GM21381 (cell line): ENCODE results near the gene GNG7.
"Not testable (repeated sequence)": the region's sequence is repeated elsewhere in the genome, so short reads cannot be mapped to it uniquely, and the experiment has no call there.

Experiments used
- ATAC-seq: cut with Tn5 transposase; IDR thresholded peaks from one replicate; pipeline ENCODE4 v1.9.1; 2021; ENCODE audit warnings: mild to moderate bottlenecking, moderate library complexity; ENCODE audit not compliant: unreplicated experiment

GNG7 gene

DNA sequence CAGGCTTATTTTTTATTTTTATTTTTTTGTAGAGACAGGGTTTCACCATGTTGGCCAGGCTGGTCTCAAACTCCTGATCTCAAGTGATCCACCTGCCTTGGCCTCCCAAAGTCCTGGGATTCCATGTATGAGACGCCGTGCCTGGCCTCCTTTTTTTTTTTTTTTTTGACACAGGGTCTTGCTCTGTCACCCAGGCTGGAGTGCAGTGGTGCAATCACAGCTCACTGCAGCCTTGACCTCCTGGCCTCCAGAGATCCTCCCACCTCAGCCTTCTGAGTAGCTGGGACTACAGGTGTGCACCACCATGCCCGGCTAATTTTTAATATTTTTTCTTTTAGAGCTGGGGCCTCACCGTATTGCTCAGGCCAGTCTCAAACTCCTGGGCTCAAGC lies 159.4 kb downstream of the GNG7 start:
- not testable (repeated sequence) for ATAC-seq

DNA sequence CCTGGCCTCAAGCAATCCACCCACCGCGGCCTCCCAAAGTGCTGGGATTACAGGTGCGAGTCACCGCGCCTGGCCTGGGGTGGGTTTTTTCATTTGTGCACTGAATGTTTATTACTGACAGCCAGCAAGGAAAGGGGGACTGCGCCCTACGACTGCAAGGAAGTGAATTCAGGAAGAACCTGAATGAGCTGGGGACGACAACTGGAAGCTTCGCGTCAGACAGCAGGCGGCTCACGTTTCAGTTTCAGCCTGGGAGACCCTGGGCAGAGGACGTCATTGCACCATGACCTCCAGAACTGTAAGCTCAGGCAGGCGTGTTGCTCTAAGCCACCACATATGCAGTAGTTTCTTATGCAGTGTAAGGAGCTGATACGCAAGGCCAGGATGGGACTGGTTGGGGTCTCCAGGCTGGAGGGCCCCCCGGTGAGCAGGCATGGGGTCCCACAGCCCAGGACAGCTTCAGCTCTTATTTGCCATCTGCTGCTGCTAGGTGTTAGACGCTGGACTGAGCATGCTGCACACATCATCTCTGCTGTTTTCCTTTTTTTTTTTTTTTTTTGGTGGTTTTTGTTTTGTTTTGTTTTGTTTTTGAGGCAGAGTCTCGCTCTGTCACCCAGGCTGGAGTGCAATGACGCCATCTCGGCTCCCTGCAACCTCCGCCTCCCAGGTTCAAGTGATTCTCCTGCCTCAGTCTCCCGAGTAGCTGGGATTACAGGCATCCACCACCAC lies 160.0 kb downstream of the GNG7 start:
- no peak for ATAC-seq

DNA sequence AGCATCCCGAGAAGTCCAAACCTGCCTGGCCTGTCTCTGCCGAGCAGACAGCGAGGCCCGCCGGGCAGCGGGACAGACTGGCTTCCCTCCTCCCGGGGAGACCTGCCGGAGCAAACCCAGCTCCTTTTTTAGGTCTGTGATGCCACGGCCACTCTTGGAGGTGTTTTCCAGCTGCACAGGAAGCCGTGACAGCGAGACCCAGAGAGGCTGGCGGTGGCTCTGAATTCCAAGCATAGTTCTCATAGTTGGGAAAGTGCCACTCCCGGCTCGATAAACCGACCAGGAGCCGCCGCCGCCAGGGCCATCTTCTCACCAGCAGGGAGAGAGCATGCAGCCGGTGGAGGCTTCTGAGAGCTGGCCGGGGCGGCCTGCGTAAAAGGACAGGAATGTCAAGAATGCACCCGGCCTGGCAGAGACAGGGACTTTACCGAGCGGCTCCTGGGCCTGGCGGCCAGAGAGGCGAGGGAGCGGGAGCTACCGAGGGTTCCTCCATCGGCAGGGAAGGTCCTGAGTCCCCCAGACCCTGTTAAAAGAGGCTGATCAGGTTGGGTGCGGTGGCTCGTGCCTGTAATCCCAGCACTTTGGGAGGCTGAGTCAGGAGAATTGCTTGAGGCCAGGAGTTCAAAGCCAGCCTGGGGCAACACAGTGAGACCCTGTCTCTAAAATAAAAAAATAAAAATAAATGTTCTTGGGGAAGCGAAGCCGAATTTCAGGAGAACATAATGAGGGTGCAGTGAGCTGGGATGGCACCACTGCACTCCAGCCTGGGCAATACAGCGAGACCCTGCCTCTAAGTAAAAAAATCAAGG lies 161.6 kb downstream of the GNG7 start:
- no peak for ATAC-seq

DNA sequence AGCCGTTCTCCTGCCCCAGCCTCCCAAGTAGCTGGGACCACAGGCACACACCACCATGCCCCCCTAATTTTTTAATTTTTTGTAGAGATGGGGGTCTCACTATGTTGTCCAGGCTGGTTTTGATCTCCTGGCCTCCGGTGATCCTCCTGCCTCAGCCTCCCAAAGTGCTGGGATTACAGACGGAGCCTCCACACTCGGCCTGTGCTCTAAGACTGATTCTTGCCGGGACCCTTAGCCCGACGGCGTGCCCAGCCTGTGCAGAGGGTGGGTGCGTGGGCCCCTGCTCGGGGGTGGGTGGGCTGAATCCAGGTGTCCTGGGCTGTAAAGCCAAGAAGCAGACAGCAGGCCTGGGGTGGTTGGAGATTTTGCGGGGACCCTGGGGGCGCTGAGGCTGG lies 162.2 kb downstream of the GNG7 start:
- no peak for ATAC-seq

DNA sequence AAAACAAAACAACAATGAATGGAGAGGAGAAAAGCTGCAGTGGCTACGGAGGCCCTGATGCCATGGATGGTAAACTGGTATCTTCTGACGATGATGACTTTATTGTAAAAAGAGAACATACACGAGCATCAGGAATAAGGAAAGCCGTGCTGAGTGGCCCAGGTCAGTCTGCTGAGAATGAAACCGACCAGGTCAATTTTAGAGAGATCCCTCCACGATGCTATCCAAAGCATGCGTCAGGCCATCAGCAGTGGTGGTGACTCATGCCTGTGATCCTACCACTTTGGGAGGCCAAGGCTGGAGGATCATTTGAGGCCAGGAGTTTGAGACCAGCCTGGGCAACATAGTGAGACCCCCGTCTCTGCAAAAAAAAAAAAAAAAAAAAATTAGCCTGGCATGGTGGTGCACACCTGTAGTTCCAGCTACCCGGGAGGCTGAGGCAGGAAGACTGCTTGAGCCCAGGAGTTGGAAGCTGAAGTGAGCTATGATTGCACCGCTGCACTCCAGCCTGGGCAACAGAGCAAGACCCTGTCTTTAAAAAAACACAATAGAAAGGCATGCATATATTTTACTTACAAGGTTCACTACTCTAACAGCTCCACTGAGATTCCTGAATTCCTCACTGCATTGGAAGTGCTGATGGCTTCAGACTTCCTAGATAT lies 164.3 kb downstream of the GNG7 start:
- ATAC-seq: no peak

DNA sequence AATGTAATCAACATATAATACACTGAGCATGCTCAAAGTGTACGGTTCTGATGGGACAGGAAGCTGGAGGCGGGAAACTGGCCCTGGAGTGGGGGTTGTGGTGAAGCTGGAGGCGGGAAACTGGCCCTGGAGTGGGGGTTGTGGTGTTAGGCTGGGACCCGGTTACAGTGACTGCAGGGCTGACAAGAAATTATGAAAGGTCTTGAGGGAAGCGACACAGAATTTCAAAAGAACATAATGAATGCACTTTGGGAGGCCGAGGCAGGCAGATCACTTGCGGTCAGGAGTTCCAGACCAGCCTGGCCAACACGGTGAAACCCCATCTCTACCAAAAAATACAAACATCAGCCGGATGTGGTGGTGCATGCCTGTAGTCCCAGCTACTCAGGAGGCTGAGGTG lies 164.9 kb downstream of the GNG7 start:
- ATAC-seq: not testable (repeated sequence)

DNA sequence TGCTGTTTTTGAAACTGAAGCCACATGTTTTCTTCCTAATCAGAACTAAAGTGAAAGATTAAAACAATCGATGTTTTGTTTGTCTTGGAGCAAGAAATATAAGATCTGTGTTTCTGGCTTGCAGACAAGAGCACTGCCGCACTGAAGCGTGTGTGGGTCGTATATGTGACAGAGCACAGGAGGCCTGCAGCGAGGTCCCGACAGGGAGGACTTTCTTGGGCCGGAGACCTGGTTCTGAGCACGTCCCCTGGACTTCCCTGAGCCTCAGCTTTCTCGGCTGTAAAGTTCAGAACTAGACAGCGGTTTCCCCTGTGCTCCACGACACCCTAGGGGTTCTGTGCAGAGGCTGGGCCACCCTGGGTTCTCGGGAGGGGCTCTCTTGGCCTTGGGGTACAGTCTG lies 166.0 kb downstream of the GNG7 start:
- no peak for ATAC-seq

DNA sequence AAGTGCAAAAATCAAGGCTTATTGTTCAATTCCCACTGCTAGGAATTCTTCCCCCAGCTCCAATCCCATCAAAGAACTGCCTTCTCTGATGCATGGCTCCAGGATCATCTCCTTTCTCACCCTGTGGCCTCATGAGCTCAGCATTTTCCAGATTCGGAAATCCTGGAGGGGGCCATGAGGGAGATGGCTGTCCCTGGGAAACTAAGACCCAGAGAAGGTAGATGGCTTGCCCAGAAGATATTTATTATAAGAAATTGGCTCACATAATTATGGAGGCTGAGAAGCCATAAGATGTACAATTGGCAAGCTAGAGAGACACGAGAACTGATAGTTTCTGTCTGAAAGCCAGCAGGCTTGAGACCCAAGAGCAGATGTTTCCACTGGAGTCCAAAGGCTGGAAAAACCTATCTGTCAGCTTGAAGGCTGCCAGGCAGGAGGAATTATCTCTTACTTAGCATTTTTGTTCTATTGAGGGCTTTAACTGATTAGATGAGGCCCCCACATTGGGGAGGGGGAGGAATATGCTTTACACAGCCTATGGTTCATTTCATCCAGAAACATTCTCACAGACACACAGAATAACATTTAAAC lies 168.0 kb downstream of the GNG7 start:
- ATAC-seq: no peak

DNA sequence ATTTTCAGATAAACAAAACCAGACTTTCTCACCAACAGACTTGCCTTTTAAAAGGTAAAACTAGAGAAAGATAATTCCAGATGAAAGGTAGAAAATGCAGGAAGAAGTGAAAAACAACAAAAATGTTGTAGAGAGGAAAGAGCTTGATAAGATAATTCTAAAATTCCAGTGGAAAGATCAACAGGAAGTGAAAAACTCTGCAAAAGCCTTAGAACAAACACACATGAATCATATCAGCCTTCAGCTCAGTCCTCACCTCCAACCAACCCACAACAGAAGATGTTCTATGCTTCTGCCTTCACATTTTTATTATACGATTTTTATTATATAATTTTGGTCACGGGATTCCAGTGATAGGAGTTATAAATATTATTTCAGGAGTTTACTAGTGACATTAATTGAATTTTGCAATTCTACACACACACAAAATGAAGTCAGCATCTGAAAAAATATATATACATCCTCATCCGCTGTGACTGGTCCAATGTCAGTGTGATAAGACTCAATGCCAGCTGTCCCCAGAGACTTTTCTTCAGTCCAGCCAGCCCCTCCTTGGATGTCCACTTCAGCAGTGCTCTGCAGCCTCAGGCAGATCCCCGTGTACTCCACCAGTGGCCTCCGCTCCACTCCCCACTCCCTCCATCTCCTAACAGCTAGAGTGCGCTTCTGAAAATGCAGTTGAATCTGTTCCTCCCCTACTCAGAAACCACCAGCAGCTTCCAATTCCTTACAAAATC lies 168.6 kb downstream of the GNG7 start:
- no peak for ATAC-seq

DNA sequence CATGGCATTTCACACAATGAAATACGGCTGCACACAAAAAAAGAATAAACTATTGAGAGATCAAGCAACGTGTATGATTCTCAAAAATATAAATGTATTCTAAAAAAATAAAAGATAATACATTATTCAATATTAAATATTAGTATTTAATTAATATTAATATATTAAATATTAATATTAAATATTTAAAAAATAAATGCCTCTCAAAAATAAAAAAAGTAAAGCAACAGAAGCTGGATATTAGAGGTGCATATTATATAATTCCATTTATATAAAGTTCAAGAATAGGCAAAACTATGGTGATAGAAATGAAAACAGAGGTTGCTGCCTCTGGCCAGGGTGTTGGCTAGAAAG lies 169.4 kb downstream of the GNG7 start:
- no peak for ATAC-seq

DNA sequence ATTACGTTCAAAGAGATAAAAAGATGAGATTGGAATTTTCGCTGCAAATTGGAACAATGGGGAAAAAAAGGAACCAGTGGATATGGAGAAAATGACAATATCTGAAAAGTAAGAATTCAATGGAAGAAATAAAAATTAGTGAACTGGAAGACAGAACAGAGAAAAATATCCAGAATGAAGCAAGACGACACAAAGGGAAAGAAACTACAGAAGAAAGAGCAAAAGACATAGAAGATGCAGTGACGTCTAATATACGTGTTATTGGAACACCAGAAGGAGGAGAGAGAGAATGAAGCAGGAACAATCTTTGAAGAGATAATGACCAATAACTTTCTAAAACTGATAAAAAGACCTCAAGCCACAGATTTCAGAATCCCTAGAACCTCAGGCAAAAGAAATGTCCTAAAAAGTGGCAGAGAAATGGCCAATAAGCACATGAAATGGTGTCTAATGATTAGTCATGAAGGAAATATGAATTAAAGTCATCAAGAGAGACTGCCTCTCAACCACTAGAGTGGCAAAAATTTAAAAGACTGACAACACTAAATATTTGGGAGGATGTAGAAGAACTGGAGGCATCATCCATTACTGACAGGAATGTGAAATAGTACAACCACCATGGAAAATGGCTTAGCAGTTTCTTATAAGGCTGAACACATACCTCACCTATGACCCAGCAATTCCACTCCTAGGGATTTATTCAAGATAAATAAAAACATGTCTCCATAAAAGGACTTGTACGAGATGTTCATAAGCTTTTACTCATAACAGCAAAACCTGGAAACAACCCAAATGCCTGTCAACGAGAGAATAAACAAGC lies 170.0 kb downstream of the GNG7 start:
- no peak for ATAC-seq

DNA sequence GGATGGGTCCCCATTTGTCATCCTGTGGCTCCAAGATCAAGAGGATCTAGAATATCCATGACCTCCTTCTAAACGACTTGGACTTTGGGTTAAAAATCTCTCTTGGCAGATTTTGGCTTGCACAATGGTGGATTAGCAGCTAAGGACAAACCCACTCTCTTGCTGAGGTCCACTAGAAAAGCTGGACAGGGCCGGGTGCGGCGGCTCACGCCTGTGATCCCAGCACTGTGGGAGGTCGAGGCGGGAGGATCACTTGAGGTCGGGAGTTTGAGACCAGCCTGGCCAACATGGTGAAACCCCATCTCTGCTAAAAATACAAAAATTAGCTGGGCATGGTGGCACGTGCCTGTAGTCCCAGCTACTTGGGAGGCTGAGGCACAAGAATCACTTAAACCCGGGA lies 172.6 kb downstream of the GNG7 start:
- ATAC-seq: not testable (repeated sequence)

DNA sequence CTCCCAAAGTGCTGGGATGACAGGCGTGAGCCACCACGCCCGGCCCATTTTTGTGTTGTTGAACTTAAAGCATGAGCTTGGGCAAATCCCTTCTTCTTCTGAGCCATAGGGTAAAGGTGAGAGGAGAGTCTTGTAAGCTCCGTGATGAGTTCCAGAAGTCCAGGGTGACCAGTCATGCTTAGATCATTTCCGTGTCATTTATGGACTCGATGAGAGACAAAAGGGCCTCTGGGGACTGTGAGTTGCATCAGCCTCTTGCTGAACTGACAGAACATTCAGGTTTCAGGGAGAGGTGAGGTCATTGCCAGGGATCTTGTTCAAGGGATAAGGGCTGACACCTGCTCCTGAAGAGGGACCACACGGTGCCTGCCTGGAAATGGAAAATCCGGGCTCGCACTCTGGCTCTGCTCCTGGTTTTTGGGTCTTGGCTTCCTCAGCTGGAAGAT lies 173.0 kb downstream of the GNG7 start:
- no peak for ATAC-seq

DNA sequence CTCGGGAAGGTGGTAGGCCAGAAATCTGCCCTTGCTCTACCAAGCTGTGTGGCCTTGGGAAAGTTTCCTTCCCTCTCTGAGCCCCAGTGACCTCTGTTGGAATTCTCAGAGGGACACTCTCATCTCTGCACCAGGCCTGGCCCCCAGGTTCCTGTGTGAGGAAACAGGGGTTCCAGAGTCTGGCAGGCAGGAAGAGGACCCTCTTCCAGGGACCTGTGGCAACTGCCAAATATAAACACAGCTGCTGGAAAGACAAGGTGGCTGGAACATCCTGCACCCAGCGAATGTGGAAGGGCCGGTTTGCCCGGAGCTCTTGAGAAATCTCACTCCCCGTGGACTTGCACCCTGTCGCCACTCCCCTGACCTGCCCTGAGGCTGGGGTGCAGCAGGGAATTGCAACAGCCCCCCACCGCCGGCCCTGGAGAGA lies 173.8 kb downstream of the GNG7 start:
- ATAC-seq: no peak

DNA sequence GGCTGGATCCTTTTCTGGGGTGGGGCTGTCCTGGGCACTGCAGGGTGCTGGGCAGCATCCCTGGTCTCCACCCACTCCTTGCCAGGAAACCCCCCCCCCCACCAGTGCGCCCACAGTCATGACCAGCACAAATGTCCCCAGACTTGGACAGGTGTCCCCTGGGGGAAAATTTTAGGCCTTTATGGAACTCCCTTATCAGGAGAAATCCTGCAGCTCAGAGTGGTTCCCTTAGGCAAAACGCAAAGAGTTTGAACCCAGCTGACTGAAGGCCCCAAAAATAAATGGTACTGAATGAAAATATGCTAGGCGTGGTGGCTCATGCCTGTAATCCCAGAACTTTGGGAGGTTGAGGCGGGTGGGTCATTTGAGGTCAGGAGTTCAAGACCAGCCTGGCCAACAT lies 174.8 kb downstream of the GNG7 start:
- ATAC-seq: no peak

DNA sequence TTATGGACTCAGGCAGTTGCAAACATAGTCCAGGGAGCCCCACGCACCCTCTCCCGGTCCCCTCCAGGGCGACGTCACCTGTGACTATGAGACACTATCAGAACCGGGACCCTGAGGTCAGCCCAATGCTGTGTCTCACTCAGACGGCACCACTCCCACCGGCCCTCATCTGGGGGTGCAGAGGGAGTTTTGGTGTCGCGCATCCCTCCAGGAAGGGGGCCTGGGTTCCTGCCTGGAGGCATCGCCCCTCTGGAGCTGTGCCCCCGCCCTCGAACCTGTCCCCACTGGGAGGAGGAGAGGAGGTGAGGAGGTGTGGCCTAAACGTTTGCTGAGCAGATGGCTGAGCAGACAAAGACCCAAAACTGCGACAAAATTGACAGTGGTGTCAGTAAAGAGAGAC lies 175.3 kb downstream of the GNG7 start:
- ATAC-seq: no peak

DNA sequence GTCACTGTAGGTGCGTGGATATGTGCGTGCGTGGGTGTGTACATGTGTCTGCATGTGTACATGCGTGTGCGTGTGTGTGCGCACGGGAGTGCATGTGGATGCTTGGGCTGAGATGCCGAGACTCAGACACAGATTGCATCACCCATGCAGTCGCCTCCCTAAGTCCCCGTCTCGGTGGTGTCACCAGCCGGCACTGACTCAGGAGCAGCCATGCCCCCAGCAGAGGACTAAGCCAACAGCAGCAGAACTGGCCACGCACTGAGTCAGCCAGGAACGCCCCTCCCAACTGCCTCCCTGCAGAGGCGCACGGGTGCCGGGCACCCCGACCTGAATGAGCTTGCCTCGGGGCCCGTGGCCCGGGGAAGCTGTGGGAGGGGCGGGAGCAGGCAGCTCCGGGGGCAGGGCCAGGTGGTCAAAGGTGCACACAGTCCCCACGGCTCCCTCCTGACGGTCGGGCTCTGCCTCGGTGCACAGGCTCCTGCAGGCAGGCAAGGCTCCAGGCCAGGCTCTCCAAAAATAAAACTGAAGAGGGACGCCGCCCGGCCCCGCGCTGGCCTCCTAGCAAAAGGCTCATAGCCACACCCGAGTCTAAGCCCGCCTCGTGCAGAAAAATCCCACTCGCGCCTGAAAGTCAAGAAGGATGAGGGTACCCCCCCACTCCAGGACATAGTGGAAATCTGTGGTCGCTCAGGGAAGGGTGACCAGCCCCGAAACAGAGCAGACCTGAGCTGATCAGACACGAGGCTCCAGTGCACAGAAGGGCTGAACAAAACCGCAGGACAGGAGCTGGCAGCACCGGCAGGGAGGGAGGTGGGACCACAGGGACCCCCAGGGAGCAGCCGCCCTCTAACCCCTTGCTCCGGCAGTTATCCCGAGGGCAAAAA lies 177.4 kb downstream of the GNG7 start:
- no peak for ATAC-seq

DNA sequence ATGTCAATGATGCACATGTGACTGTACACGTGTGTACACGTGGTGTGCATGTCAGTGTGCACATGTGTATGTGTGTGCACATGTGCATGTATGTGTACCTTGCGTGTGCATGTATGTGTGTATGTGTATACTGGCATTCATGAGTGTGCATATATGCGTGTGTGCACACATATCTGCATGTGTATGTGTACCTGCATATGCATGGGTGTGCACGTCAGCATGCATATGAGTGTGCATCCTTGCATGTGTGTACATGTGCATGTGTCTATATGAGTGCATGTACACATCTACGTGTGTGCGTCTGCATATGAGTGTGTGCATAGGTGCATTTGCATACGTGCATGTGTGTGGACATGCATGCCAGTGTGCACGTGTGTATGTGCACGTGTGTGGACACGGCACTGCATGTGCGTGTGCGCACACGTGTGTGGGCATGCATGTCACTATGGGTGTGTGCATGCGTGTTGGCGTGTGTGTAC lies 178.1 kb downstream of the GNG7 start:
- no peak for ATAC-seq
